Measurements from ENCODE around the gene SCT.

GRCh38 chr11:617199-617911 lies 9.6 kb downstream of the SCT start:
- TF ChIP-seq, protein P1, sequence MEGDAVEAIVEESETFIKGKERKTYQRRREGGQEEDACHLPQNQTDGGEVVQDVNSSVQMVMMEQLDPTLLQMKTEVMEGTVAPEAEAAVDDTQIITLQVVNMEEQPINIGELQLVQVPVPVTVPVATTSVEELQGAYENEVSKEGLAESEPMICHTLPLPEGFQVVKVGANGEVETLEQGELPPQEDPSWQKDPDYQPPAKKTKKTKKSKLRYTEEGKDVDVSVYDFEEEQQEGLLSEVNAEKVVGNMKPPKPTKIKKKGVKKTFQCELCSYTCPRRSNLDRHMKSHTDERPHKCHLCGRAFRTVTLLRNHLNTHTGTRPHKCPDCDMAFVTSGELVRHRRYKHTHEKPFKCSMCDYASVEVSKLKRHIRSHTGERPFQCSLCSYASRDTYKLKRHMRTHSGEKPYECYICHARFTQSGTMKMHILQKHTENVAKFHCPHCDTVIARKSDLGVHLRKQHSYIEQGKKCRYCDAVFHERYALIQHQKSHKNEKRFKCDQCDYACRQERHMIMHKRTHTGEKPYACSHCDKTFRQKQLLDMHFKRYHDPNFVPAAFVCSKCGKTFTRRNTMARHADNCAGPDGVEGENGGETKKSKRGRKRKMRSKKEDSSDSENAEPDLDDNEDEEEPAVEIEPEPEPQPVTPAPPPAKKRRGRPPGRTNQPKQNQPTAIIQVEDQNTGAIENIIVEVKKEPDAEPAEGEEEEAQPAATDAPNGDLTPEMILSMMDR (IDR thresholded peaks at IDR 0.05): no peak
- no peak for TF ChIP-seq POLR2AphosphoS5 (IDR thresholded peaks at IDR 0.05)

Data from esophagus muscularis mucosa (tissue), 3 donors.